Ovary (tissue), 9 donors: ENCODE data around the gene BNIP3. TPM values are rescaled to one million over a fixed set of nuclear protein-coding genes. Genes with fewer than 3 reads are reported as not detected.

ENCODE experiments used
- DNase-seq, 5 donors: peaks; one replicate each; pipeline ENCODE4 v3.0.0-alpha.2; 2019 to 2020
- H3K27ac ChIP-seq, 2 donors: fragments of 200-600 bp; one replicate each; pipeline versions ENCODE4 v1.5.1 to v1.8.0; 2019 to 2022
- H3K27me3 ChIP-seq: fragments of 200-600 bp; one replicate; pipeline ENCODE4 v1.8.0; 2022
- H3K36me3 ChIP-seq: fragments of 200-600 bp; sonication (generic); one replicate; pipeline ENCODE4 v1.5.1; 2019
- H3K4me1 ChIP-seq: one replicate; pipeline ENCODE4 v1.8.1; 2013; ENCODE audit warnings: mild to moderate bottlenecking, moderate library complexity; ENCODE audit not compliant: insufficient read depth
- H3K4me3 ChIP-seq: fragments of 200-600 bp; sonication (generic); one replicate; pipeline ENCODE4 v1.5.1; 2017
- H3K9me3 ChIP-seq, 2 donors: fragments of 200-600 bp in 1 of 2; sonication (generic) in 1 of 2; one replicate each; pipeline versions ENCODE4 v1.5.1 to v1.8.1; 2013 to 2019; ENCODE audit warnings: mild to moderate bottlenecking in 1 of 2, moderate library complexity in 1 of 2
- EP300 ChIP-seq: sonication (generic); formaldehyde crosslinking; IDR thresholded peaks from one replicate; pipeline ENCODE4 v1.6.1; 2017; ENCODE audit warnings: antibody characterized with exemption
- POLR2A ChIP-seq: fragments of 450-650 bp; IDR thresholded peaks from one replicate; pipeline ENCODE4 v1.6.1; 2017; ENCODE audit warnings: antibody characterized with exemption, mild to moderate bottlenecking, moderate library complexity
- WGBS, 3 donors: extraction: QIAGEN DNeasy Blood & Tissue Kit in 1 of 3; methylation state at CpG; one replicate each; pipeline versions ENCODE4 v1.1.5 to v1.1.7; 2013 to 2017; 5-methylcytosine and 5-hydroxymethylcytosine counted together
- intact Hi-C, 4 donors: fragments of 100-400 bp; cut with DNase I; formaldehyde crosslinking; loops; one replicate each; pipeline versions ENCODE4 v1.11.0 to v1.15.1; 2022 to 2023
- polyA plus RNA-seq, 2 donors: library from polyadenylated mRNA; stranded (reverse); fragments of 200-250 nt in 1 of 2; fragments of 350-450 nt in 1 of 2; fragmentation: Illumina TruSeq in 1 of 2; extraction: RNeasy Lipid Tissue Mini Kit (QIAGEN cat#74804) in 1 of 2; gene quantifications; one replicate each; pipeline ENCODE4 v1.2.3, GENCODE V29; 2013 to 2014
- total RNA-seq, 7 donors: library from RNA; depleted of rRNA in 2 of 7; stranded (reverse); fragments of >200 nt in 2 of 7; fragmentation: NEBNext Ultra II Directional in 3 of 7; extraction: Animal tissue kit (Norgen Biotek cat#: 25700) in 3 of 7; gene quantifications; one replicate each; pipeline versions ENCODE4 v1.1.0 to v1.2.4, GENCODE V29; 2016 to 2023
- TF ChIP-seq, protein P1 (sequence below), 3 donors: fragments of 450-650 bp in 2 of 3; fragments of 200-600 bp in 1 of 3; IDR thresholded peaks; one replicate each; pipeline versions ENCODE4 v1.5.1 to v1.8.0; 2016 to 2022; ENCODE audit warnings: antibody characterized with exemption in 3 of 3, mild to moderate bottlenecking in 1 of 3
- donor health status: DM: no; HTN: no; CAD: no; lungs with moderate emphysema.
- donor health status: DM: no; HTN: no; CAD: no.
- donor health status: Bipolar disorder and iron deficiency.
- donor health status: DM: yes; HTN: yes; CAD: no.
- donor health status: DM: no; HTN: no; CAD: no.
- donor health status: DM: yes; HTN: yes; CAD: no.

Gene BNIP3
- total and polyA plus RNA-seq, 9 donors = 39.8 to 166 (median 61.9) TPM

DNA sequence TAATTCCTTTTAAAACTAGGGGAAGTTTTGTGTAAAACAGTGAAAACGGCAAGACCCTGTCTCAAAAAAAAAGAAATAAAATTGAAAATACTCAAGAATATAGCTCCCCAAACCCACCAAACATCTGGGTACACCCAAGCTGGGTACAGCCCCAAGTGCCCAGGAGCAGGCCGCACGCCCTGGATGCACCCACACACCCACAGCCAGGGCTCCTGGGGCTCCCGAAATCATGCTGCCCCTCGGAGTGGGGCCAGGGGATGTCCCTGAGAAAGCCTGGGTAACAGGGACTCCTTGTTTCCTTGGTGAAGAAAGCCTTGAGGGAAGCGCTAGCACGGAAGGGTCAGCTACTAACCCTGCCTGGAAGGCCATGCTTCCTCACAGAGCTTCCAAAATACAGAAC, 10.1 kb downstream of the BNIP3 start:
- H3K36me3 ChIP-seq = no peaks in the 10 kb centered on the region
- intact Hi-C loops = loop anchor here in 1 of 4 donors (10.0 kb wide), 1 partner anchor 67 kb away; the partner anchor contains the start of gene PPP2R2D
- DNase-seq = no peak
- no peaks in the 10 kb centered on the region for H3K9me3 ChIP-seq
- no peaks in the 10 kb centered on the region for H3K4me1 ChIP-seq
- no peak overlapping the region for H3K27ac ChIP-seq
- H3K4me3 ChIP-seq = no peak overlapping the region
- no peak for TF ChIP-seq EP300
- TF ChIP-seq POLR2A = no peak
- TF ChIP-seq, protein P1, sequence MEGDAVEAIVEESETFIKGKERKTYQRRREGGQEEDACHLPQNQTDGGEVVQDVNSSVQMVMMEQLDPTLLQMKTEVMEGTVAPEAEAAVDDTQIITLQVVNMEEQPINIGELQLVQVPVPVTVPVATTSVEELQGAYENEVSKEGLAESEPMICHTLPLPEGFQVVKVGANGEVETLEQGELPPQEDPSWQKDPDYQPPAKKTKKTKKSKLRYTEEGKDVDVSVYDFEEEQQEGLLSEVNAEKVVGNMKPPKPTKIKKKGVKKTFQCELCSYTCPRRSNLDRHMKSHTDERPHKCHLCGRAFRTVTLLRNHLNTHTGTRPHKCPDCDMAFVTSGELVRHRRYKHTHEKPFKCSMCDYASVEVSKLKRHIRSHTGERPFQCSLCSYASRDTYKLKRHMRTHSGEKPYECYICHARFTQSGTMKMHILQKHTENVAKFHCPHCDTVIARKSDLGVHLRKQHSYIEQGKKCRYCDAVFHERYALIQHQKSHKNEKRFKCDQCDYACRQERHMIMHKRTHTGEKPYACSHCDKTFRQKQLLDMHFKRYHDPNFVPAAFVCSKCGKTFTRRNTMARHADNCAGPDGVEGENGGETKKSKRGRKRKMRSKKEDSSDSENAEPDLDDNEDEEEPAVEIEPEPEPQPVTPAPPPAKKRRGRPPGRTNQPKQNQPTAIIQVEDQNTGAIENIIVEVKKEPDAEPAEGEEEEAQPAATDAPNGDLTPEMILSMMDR (IDR thresholded peaks at IDR 0.05) = no peak
- no peaks in the 10 kb centered on the region for H3K27me3 ChIP-seq
- WGBS, 3 donors = 77 to 93% (median 81%) methylated on average over 7 of the region's 7 CpGs

DNA sequence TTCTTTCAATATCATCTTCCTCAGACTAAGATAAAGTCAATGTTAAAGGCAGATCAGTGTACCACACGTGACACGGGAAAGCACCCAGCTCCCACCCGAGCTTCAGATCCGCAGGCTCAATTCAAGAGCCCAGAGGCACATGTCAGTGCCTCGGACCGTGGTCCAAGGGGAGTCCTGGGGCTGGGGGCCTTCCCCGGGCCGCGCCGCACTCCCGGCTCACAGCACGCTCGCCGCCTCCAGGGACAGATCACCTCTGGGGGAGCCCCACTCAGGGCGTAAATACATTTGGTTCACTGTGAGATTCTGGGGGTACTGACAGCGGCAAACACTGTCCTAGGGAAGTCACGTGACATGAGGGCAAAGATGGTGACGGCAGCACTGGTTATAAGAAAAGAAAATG, 10.8 kb downstream of the BNIP3 start:
- no peaks in the 10 kb centered on the region for H3K36me3 ChIP-seq
- WGBS, 3 donors = 89 to 95% (median 92%) methylated on average over 18 of the region's 18 CpGs

DNA sequence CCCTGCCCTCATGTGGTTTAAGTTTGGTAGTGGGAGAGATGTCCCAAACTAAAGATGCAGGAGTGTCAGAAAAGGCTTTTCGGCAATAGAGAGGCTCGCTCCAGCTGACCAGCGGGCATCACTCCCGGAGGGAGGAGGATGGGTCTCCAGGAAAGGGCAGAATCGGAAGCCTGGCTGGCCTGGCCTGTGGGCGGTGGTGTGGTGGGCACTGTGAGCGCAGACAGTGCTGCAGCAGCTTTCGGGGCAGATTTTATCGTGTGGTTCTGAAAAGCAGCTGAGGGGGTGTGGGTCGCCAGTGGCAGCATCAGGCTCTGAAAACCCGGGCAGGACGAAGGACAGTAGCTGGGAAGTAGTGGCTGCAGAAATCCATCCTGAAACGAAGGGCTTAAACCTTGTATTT, 12.8 kb downstream of the BNIP3 start:
- no peak for TF ChIP-seq EP300
- TF ChIP-seq, protein P1 (IDR thresholded peaks at IDR 0.05) = peak in 1 of 3 donors; percentile 8
- no peak overlapping the region for H3K4me3 ChIP-seq
- H3K36me3 ChIP-seq = no peaks in the 10 kb centered on the region
- no peaks in the 10 kb centered on the region for H3K4me1 ChIP-seq
- no peak overlapping the region for H3K27ac ChIP-seq
- WGBS, 3 donors = 85 to 95% (median 90%) methylated on average over 13 of the region's 13 CpGs
- no peaks in the 10 kb centered on the region for H3K27me3 ChIP-seq
- H3K9me3 ChIP-seq = no peaks in the 10 kb centered on the region
- intact Hi-C loops = no loop called here
- DNase-seq = no peak

More for the DNA sequence above, 10.8 kb downstream of the BNIP3 start:
- no peak for DNase-seq
- H3K27me3 ChIP-seq = no peaks in the 10 kb centered on the region
- intact Hi-C loops = loop anchor here in 1 of 4 donors (10.0 kb wide), 1 partner anchor 66 kb away; the partner anchor contains the start of gene PPP2R2D
- no peaks in the 10 kb centered on the region for H3K4me1 ChIP-seq
- H3K27ac ChIP-seq = no peak overlapping the region
- no peaks in the 10 kb centered on the region for H3K9me3 ChIP-seq
- TF ChIP-seq, protein P1 (IDR thresholded peaks at IDR 0.05) = no peak
- TF ChIP-seq POLR2A = no peak
- no peak for TF ChIP-seq EP300
- no peak overlapping the region for H3K4me3 ChIP-seq

DNA sequence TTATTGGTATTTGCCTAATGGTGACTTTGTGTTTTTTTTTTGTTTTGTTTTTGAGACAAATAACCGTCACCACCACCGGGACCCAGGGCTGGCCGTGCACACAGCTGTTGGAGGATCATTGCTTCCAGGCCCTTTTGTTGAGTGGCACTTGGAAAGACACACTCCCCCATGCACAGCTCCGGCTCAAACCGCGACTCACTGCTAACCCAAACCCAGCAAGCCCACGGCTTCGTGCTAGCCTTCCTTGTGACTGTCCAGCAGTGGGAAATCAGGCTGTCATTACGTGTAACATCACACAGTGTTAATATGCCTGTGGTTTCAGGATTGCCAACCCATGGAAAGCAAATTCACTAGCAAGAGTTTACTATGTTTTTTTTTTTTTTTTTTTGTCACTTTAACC, 17.4 kb downstream of the BNIP3 start:
- TF ChIP-seq, protein P1 (IDR thresholded peaks at IDR 0.05) = no peak
- TF ChIP-seq POLR2A (no peak), EP300 (no peak)
- 85 to 89% (median 85%) methylated on average over 9 of the region's 9 CpGs for WGBS, 3 donors
- no peaks in the 10 kb centered on the region for H3K36me3 ChIP-seq

More for the DNA sequence above, 17.4 kb downstream of the BNIP3 start:
- no peak overlapping the region for H3K27ac ChIP-seq
- intact Hi-C loops = no loop called here
- DNase-seq = no peak
- no peaks in the 10 kb centered on the region for H3K4me1 ChIP-seq
- H3K27me3 ChIP-seq = no peaks in the 10 kb centered on the region
- H3K9me3 ChIP-seq = no peaks in the 10 kb centered on the region
- H3K4me3 ChIP-seq = no peak overlapping the region
